Astrocyte (in vitro differentiated cells and primary cell): ENCODE measurements around the gene PILRA. TPM values are rescaled to one million over a fixed set of nuclear protein-coding genes. Genes with fewer than 3 reads are reported as not detected.

Source experiments
- DNase-seq: peaks from one replicate; pipeline ENCODE4 v3.0.0-alpha.2; 2010; ENCODE audit warnings: low read depth
- FAIRE-seq: peaks from 2 replicates; lab custom pipeline; 2011; peaks lifted over from hg19 to GRCh38; lab: Jason Lieb, UNC
- H2AFZ ChIP-seq: 2 replicates; pipeline ENCODE4 v1.6.0; 2012; ENCODE audit warnings: low read depth, low read length, inconsistent platforms
- H3K27ac ChIP-seq: 2 replicates; pipeline ENCODE4 v1.5.1; 2011; ENCODE audit warnings: low read depth, low read length, inconsistent platforms
- H3K27me3 ChIP-seq: 2 replicates; pipeline ENCODE4 v1.6.0; 2011; ENCODE audit warnings: low read length, inconsistent platforms; ENCODE audit not compliant: insufficient read depth
- H3K36me3 ChIP-seq: 2 replicates; pipeline ENCODE4 v1.5.1; 2011; ENCODE audit warnings: low read length, inconsistent platforms; ENCODE audit not compliant: insufficient read depth
- H3K4me1 ChIP-seq: 2 replicates; pipeline ENCODE4 v1.5.1; 2011; ENCODE audit warnings: low read length, inconsistent platforms; ENCODE audit not compliant: insufficient read depth
- H3K4me2 ChIP-seq: 2 replicates; pipeline ENCODE4 v1.6.0; 2012; ENCODE audit warnings: low read length, inconsistent platforms
- H3K4me3 ChIP-seq: 2 replicates; pipeline ENCODE4 v1.5.1; 2011; ENCODE audit warnings: low read depth, mild to moderate bottlenecking, low read length, inconsistent platforms; ENCODE audit not compliant: insufficient read depth
- H3K79me2 ChIP-seq: 2 replicates; pipeline ENCODE4 v1.6.0; 2012; ENCODE audit warnings: mild to moderate bottlenecking, low read length, inconsistent platforms; ENCODE audit not compliant: insufficient read depth
- H3K9ac ChIP-seq: 2 replicates; pipeline ENCODE4 v1.6.0; 2012; ENCODE audit warnings: mild to moderate bottlenecking, low read length, inconsistent platforms
- H3K9me3 ChIP-seq: 2 replicates; pipeline ENCODE4 v1.5.1; 2012; ENCODE audit warnings: low read depth, mild to moderate bottlenecking, low read length, inconsistent platforms; ENCODE audit not compliant: insufficient read depth
- H4K20me1 ChIP-seq: 2 replicates; pipeline ENCODE4 v1.6.0; 2012; ENCODE audit warnings: low read length, inconsistent platforms; ENCODE audit not compliant: insufficient read depth
- H3K27ac Mint-ChIP-seq: one replicate; pipeline ENCODE4 v1.8.0; 2021; ENCODE audit warnings: mild to moderate bottlenecking, mixed read lengths; ENCODE audit not compliant: unreplicated experiment
- H3K27me3 Mint-ChIP-seq: one replicate; pipeline ENCODE4 v1.8.0; 2021; ENCODE audit warnings: low read depth, mixed read lengths; ENCODE audit not compliant: unreplicated experiment
- H3K36me3 Mint-ChIP-seq: one replicate; pipeline ENCODE4 v1.8.0; 2021; ENCODE audit warnings: low read depth, mixed read lengths; ENCODE audit not compliant: unreplicated experiment
- H3K4me1 Mint-ChIP-seq: one replicate; pipeline ENCODE4 v1.8.0; 2021; ENCODE audit warnings: low read depth, mixed read lengths; ENCODE audit not compliant: unreplicated experiment
- H3K4me3 Mint-ChIP-seq: one replicate; pipeline ENCODE4 v1.8.0; 2021; ENCODE audit warnings: mild to moderate bottlenecking, moderate library complexity, mixed read lengths; ENCODE audit not compliant: unreplicated experiment
- H3K9me3 Mint-ChIP-seq: one replicate; pipeline ENCODE4 v1.8.0; 2021; ENCODE audit warnings: mild to moderate bottlenecking, mixed read lengths; ENCODE audit not compliant: unreplicated experiment
- CTCF ChIP-seq: IDR thresholded peaks from 2 replicates; pipeline ENCODE4 v1.5.1; 2011; ENCODE audit warnings: low read depth, mild to moderate bottlenecking, inconsistent platforms, low read length, moderate library complexity; ENCODE audit not compliant: insufficient read depth
- EZH2 ChIP-seq: IDR thresholded peaks from 2 replicates; pipeline ENCODE4 v1.6.1; 2012; ENCODE audit warnings: mild to moderate bottlenecking, low read length, inconsistent platforms; ENCODE audit not compliant: insufficient read depth
- total RNA-seq: library from RNA; stranded (reverse); gene quantifications from 2 replicates; pipeline ENCODE4 v1.2.1, GENCODE V29; 2021

PILRA gene
- total RNA-seq, 1 donor from 2014 or later: 2.3 TPM

- Histone ChIP-seq H3K4me1 (no peaks in the 10 kb centered on the region), H3K27me3 (peaks cover 40% of the 10 kb centered on the region), H3K36me3 (no peaks in the 10 kb centered on the region), H2AFZ (no peak overlapping the region), H3K4me2 (no peak overlapping the region), H3K9me3 (no peaks in the 10 kb centered on the region), H3K27ac (no peak overlapping the region), H4K20me1 (no peaks in the 10 kb centered on the region), H3K9ac (no peak overlapping the region), H3K4me3 (no peak overlapping the region), H3K79me2 (no peaks in the 10 kb centered on the region)
- no peak overlapping the region for H3K27ac Mint-ChIP-seq
- TF ChIP-seq CTCF: no peak
- no peak for TF ChIP-seq EZH2
- DNase-seq (no peak), FAIRE-seq (no peak)
- H3K36me3 Mint-ChIP-seq: no peaks in the 10 kb centered on the region
- peaks cover 4% of the 10 kb centered on the region for H3K9me3 Mint-ChIP-seq
- peaks cover 42% of the 10 kb centered on the region for H3K27me3 Mint-ChIP-seq
- H3K4me1 Mint-ChIP-seq: no peaks in the 10 kb centered on the region
- no peak overlapping the region for H3K4me3 Mint-ChIP-seq
Observed at GRCh38 chr7:100397315-100398081, 24.2 kb downstream of the PILRA start.

DNA sequence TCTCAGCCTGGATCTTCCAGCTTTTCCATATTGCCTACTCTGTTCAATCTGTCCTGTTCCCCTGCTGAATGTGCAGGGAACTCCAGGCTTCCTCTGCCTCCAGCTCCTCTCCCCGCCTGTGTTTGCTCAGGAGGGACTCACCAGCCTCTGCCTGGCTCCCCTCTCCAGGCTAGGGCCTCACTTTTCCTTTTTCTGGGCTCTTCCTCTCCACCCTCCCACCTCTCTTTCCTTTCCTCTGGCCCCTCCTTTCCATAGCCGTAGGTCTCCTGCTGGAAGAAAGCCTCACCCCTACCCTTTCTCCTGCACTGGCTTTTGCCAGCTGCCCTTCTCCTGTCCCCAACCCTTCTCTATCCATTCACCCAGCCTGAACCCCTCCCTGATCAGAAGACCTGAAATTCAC lies 25.0 kb downstream of the PILRA start:
- H3K79me2 ChIP-seq: no peaks in the 10 kb centered on the region
- TF ChIP-seq EZH2: no peak
- no peak for TF ChIP-seq CTCF
- no peaks in the 10 kb centered on the region for H3K4me1 ChIP-seq
- no peak overlapping the region for H3K4me2 ChIP-seq
- peak overlapping the region; percentile 75 for H3K27ac Mint-ChIP-seq
- no peaks in the 10 kb centered on the region for H3K36me3 Mint-ChIP-seq
- no peaks in the 10 kb centered on the region for H3K36me3 ChIP-seq
- DNase-seq: no peak
- no peak overlapping the region for H3K9ac ChIP-seq
- H3K9me3 ChIP-seq: no peaks in the 10 kb centered on the region
- H3K4me1 Mint-ChIP-seq: no peaks in the 10 kb centered on the region
- no peak overlapping the region for H3K4me3 Mint-ChIP-seq
- no peak overlapping the region for H2AFZ ChIP-seq
- no peaks in the 10 kb centered on the region for H4K20me1 ChIP-seq
- H3K27me3 ChIP-seq: peaks cover 35% of the 10 kb centered on the region
- peaks cover 4% of the 10 kb centered on the region for H3K9me3 Mint-ChIP-seq
- no peak overlapping the region for H3K4me3 ChIP-seq
- no peak overlapping the region for H3K27ac ChIP-seq
- H3K27me3 Mint-ChIP-seq: peaks cover 42% of the 10 kb centered on the region
- FAIRE-seq: no peak

GRCh38 chr7:100400041-100400440 lies 26.8 kb downstream of the PILRA start:
- H3K27me3 ChIP-seq: peaks cover 31% of the 10 kb centered on the region
- H3K4me3 ChIP-seq: no peak overlapping the region
- H4K20me1 ChIP-seq: no peaks in the 10 kb centered on the region
- no peaks in the 10 kb centered on the region for H3K4me1 ChIP-seq
- Mint-ChIP-seq H3K4me1 (no peaks in the 10 kb centered on the region), H3K36me3 (no peaks in the 10 kb centered on the region), H3K27ac (no peak overlapping the region), H3K4me3 (no peak overlapping the region), H3K9me3 (peaks cover 4% of the 10 kb centered on the region), H3K27me3 (peaks cover 44% of the 10 kb centered on the region)
- no peak overlapping the region for H3K9ac ChIP-seq
- no peaks in the 10 kb centered on the region for H3K36me3 ChIP-seq
- TF ChIP-seq EZH2: no peak
- no peak for TF ChIP-seq CTCF
- H3K4me2 ChIP-seq: no peak overlapping the region
- no peak overlapping the region for H3K27ac ChIP-seq
- no peak overlapping the region for H2AFZ ChIP-seq
- H3K9me3 ChIP-seq: no peaks in the 10 kb centered on the region
- FAIRE-seq: no peak
- H3K79me2 ChIP-seq: no peaks in the 10 kb centered on the region
- DNase-seq: no peak
